ENCODE results near the gene ADAMTSL3. TPM values are rescaled to one million over a fixed set of nuclear protein-coding genes. Genes with fewer than 3 reads are reported as not detected.

The ADAMTSL3 gene
- total and polyA plus RNA-seq, 2 donors (not counting 1 experiment from before 2014, with no cell fraction given): 0.01 TPM; not detected in 1

DNA sequence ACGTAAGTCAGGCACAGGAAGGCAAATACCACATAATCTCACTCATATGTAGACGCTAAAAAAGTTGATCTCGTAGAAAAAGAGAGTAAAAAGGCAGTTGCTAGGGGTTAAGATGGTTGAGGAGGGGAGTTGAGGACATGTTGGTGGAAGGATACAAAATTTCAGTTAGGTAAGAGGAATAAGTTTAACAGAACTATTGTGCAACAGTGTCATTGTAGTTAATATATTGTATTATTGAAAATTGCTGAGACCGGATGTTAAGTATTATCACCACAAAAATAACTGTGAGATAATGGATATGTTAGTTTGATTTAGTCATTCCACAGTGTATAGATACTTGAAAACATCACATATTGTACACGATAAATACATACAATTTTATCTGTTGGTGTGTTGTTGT lies 139.1 kb downstream of the ADAMTSL3 start:
- ChIA-PET POLR2A (no interaction called here), CTCF (no interaction called here)
- Histone ChIP-seq H3K27me3 (replicated peaks in 1 of 4; ENCODE audit: control extremely low read depth in 1 of 4, control insufficient read depth in 3 of 4, insufficient read depth in 4 of 4, low read length in 3 of 4) (peaks cover 0 to 3% (median 0%) of the 10 kb centered on the region in 4 experiments), H3K79me2 (ENCODE audit: control insufficient read depth, insufficient read depth, low read length) (no peaks in the 10 kb centered on the region), H4K20me1 (ENCODE audit: control insufficient read depth, insufficient read depth, low read length, poor library complexity, severe bottlenecking) (no peaks in the 10 kb centered on the region), H3K4me2 (replicated peaks; ENCODE audit: low read depth, low read length, poor library complexity, severe bottlenecking) (no peak overlapping the region), H3K9me3 (ENCODE audit: control extremely low read depth in 1 of 3, control insufficient read depth in 2 of 3, insufficient read depth in 1 of 3, low read length in 2 of 3) (peaks cover 0 to 3% (median 1%) of the 10 kb centered on the region in 3 donors), H3K36me3 (replicated peaks in 1 of 2; ENCODE audit: control extremely low read depth in 1 of 2, control insufficient read depth in 1 of 2, extremely low read depth in 1 of 2, insufficient read depth in 2 of 2, low read length in 1 of 2) (no peaks in the 10 kb centered on the region), H2AFZ (ENCODE audit: insufficient read depth, low read depth, low read length, poor library complexity, severe bottlenecking) (no peak overlapping the region), H3K4me3 (ENCODE audit: control extremely low read depth in 1 of 5, extremely low read depth in 1 of 5, insufficient read depth in 1 of 5, low read depth in 2 of 5, low read length in 4 of 5) (no peak overlapping the region), H3K9ac (ENCODE audit: low read length) (no peak overlapping the region), H3K4me1 (ENCODE audit: control insufficient read depth in 2 of 2, insufficient read depth in 2 of 2, low read length in 2 of 2) (no peaks in the 10 kb centered on the region), H3K27ac (ENCODE audit: low read length in 2 of 2) (no peak overlapping the region)
- Mint-ChIP-seq H3K9me3 (ENCODE audit: insufficient read depth) (no peaks in the 10 kb centered on the region), H3K4me1 (no peaks in the 10 kb centered on the region), H3K27ac (no peak overlapping the region), H3K27me3 (peaks cover 2% of the 10 kb centered on the region), H3K4me3 (no peak overlapping the region)
- no peak for TF ChIP-seq CTCF (IDR thresholded peaks at IDR 0.05)
- TF ChIP-seq EZH2 (IDR thresholded peaks at IDR 0.05; ENCODE audit: borderline replicate concordance, insufficient read depth, low read depth, low read length, poor library complexity, severe bottlenecking): no peak
- DNase-seq (no peak), ATAC-seq (ENCODE audit: low read depth) (no peak)
- WGBS (ENCODE audit: insufficient coverage): 83% methylated on average over 1 of the region's 5 CpGs
- intact Hi-C loops (cut with micrococcal nuclease): no loop called here

DNA sequence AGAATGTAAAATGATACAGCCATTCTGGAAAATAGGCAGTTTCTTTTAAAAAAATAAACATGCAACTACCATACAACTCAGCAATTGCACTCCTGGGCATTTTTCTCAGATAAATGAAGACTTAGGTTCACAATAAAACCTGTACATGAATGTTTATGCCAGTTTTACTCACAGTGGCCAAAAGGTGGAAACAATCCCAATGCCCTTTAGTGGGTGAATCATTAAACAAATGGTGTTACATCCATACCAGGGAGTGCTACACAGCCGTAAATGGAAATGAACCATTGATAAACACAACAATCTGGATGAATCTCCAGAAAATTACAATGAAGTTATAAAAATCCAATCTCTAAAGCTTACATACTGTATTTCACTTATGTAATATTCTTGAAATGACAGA lies 140.3 kb downstream of the ADAMTSL3 start:
- Histone ChIP-seq H3K27ac (ENCODE audit: low read length in 2 of 2) (no peak overlapping the region), H2AFZ (ENCODE audit: insufficient read depth, low read depth, low read length, poor library complexity, severe bottlenecking) (no peak overlapping the region), H3K27me3 (replicated peaks in 1 of 4; ENCODE audit: control extremely low read depth in 1 of 4, control insufficient read depth in 3 of 4, insufficient read depth in 4 of 4, low read length in 3 of 4) (peaks cover 0 to 3% (median 0%) of the 10 kb centered on the region in 4 experiments), H3K36me3 (replicated peaks in 1 of 2; ENCODE audit: control extremely low read depth in 1 of 2, control insufficient read depth in 1 of 2, extremely low read depth in 1 of 2, insufficient read depth in 2 of 2, low read length in 1 of 2) (no peaks in the 10 kb centered on the region), H3K4me2 (replicated peaks; ENCODE audit: low read depth, low read length, poor library complexity, severe bottlenecking) (no peak overlapping the region), H4K20me1 (ENCODE audit: control insufficient read depth, insufficient read depth, low read length, poor library complexity, severe bottlenecking) (no peaks in the 10 kb centered on the region), H3K4me1 (ENCODE audit: control insufficient read depth in 2 of 2, insufficient read depth in 2 of 2, low read length in 2 of 2) (no peaks in the 10 kb centered on the region), H3K9ac (ENCODE audit: low read length) (no peak overlapping the region), H3K9me3 (ENCODE audit: control extremely low read depth in 1 of 3, control insufficient read depth in 2 of 3, insufficient read depth in 1 of 3, low read length in 2 of 3) (peaks cover 0 to 3% (median 1%) of the 10 kb centered on the region in 3 donors), H3K4me3 (ENCODE audit: control extremely low read depth in 1 of 5, extremely low read depth in 1 of 5, insufficient read depth in 1 of 5, low read depth in 2 of 5, low read length in 4 of 5) (no peak overlapping the region), H3K79me2 (ENCODE audit: control insufficient read depth, insufficient read depth, low read length) (no peaks in the 10 kb centered on the region)
- no peak overlapping the region for H3K27ac Mint-ChIP-seq
- WGBS (ENCODE audit: insufficient coverage): no CpG with 5 or more reads among the region's 1 CpG
- no peaks in the 10 kb centered on the region for H3K9me3 Mint-ChIP-seq (ENCODE audit: insufficient read depth)
- TF ChIP-seq EZH2 (IDR thresholded peaks at IDR 0.05; ENCODE audit: borderline replicate concordance, insufficient read depth, low read depth, low read length, poor library complexity, severe bottlenecking): no peak
- POLR2A ChIA-PET: no interaction called here
- H3K4me1 Mint-ChIP-seq: no peaks in the 10 kb centered on the region
- H3K4me3 Mint-ChIP-seq: no peak overlapping the region
- intact Hi-C loops (cut with micrococcal nuclease): no loop called here
- peaks cover 2% of the 10 kb centered on the region for H3K27me3 Mint-ChIP-seq
- CTCF ChIA-PET: no interaction called here
- DNase-seq (no peak), ATAC-seq (ENCODE audit: low read depth) (no peak)
